ES-I3 (cell line): Measurements from ENCODE around the gene HIF1AN.

ENCODE experiments used
- H3K36me3 ChIP-seq: 2 replicates; pipeline ENCODE4 v1.6.1; 2013; ENCODE audit warnings: mild to moderate bottlenecking, low read length, control low read depth, moderate library complexity; ENCODE audit not compliant: insufficient read depth
- H3K4me1 ChIP-seq: 2 replicates; pipeline ENCODE4 v1.6.1; 2013; ENCODE audit warnings: mild to moderate bottlenecking, control low read depth, low read length; ENCODE audit not compliant: insufficient read depth
- H3K9ac ChIP-seq: 2 replicates; pipeline ENCODE4 v1.6.1; 2013; ENCODE audit warnings: low read depth, mild to moderate bottlenecking, low read length, moderate library complexity
- H3K9me3 ChIP-seq: 2 replicates; pipeline ENCODE4 v1.6.1; 2013; ENCODE audit warnings: mild to moderate bottlenecking, low read length, moderate library complexity; ENCODE audit not compliant: control insufficient read depth, insufficient read depth

HIF1AN gene

DNA sequence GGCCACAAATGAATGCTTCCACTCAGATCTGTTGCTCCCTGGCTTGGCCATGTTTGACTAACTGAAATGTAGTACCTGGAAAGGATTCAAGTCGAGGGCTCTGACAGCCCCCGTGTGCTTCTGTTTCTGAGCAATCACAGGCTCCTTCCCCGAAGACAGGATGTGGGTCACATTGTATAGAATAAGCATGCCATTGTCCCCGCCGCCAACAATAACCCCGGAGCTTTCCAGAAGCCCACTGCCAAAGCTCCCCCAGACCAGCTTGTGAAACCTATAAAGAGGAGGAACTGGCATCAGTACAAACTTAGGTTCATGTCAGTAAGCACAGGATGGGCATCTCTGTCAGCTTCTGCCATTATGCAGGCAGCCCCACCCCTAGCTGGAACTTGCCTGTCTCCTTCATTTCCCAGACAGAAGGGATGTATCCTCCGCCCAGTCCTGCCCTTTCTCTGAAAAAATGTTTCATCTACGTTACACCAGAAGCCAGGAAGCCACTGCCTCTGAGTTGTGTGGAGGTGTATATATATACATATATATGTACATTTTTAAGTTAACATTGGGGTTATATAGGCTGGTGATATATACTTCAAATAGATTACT, 26.4 kb upstream of the HIF1AN start:
- Histone ChIP-seq H3K9ac (no peak overlapping the region), H3K9me3 (no peaks in the 10 kb centered on the region), H3K36me3 (no peaks in the 10 kb centered on the region), H3K4me1 (no peaks in the 10 kb centered on the region)

DNA sequence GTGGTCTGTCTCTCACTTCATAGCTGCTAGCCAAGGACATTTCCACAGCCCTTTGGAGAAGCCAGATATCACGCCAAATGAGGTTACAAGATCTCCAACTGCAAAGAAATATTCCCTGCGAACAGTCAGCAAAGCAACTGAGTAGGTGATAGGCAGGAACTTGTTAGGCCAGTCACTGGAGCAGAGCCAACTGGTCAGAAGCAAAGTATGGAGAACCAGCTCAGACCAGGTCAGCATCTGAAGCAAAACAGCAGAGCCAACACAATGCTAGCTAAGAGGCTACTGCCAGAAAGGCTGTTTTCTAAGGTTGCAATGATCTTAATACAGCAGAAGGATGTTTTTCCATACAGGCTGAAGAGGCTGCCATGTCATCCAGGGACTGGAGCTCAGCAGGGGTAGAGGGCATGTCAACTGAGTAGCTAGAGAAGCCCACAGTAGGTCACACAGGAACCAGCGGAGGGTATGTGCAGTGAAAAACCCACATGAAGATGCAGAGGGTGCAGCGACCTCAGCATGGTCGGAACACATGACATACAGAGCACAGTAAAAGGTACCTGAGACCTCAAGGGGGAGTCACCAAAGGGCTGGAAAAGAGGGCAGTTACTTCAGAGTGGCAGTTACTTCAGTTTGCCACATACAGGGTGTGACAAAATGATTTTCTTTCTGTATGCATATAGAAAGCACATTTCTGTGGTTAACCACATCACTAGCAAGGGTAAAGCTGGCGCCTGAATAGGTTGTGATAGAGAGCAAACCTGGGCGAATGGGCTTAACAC, 25.0 kb upstream of the HIF1AN start:
- Histone ChIP-seq H3K9ac (no peak overlapping the region), H3K9me3 (no peaks in the 10 kb centered on the region), H3K36me3 (no peaks in the 10 kb centered on the region), H3K4me1 (no peaks in the 10 kb centered on the region)

DNA sequence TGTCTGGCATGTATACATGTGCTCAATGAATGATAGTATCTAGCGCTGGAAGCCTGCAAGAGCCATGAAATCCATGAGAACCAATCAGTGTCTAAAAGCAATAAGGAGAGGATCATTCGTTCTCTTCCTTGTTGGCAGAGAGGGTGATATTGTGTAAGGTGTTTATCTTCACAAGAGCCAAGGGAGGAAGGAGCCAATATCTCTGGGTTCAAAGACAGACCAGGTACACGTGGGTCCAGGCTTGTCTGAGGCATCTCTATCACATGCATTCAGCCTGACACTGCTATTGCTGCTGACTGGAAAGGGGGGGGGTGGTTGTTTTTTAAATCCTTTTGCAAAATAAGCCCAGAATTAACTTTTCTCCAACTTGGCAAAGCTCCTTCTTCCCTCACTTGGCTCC, 20.1 kb upstream of the HIF1AN start:
- Histone ChIP-seq H3K9ac (no peak overlapping the region), H3K9me3 (no peaks in the 10 kb centered on the region), H3K36me3 (no peaks in the 10 kb centered on the region), H3K4me1 (no peaks in the 10 kb centered on the region)

- Histone ChIP-seq H3K9me3 (no peaks in the 10 kb centered on the region), H3K4me1 (no peaks in the 10 kb centered on the region), H3K9ac (no peak overlapping the region), H3K36me3 (no peaks in the 10 kb centered on the region)
Measured at GRCh38 chr10:100516847-100517246, 18.9 kb upstream of the HIF1AN start.

GRCh38 chr10:100518761-100519241, 16.9 kb upstream of the HIF1AN start:
- no peaks in the 10 kb centered on the region for H3K9me3 ChIP-seq
- H3K4me1 ChIP-seq: no peaks in the 10 kb centered on the region
- no peaks in the 10 kb centered on the region for H3K36me3 ChIP-seq
- H3K9ac ChIP-seq: peak overlapping the region; percentile 58; the same call in 1 of the 2 replicates

- no peaks in the 10 kb centered on the region for H3K4me1 ChIP-seq
- H3K9me3 ChIP-seq: no peaks in the 10 kb centered on the region
- peak within 1 kb of the TSS; percentile 58 for H3K9ac ChIP-seq
- H3K36me3 ChIP-seq: no peaks in the 10 kb centered on the region
Measured at GRCh38 chr10:100519311-100520051, 16.3 kb upstream of the HIF1AN start, which contains the start of gene SEC31B. Gene SEC31B, minus strand, starts transcription at chr10:100519861. Its CDS starts 2,909 bp downstream, at chr10:100516952.

DNA sequence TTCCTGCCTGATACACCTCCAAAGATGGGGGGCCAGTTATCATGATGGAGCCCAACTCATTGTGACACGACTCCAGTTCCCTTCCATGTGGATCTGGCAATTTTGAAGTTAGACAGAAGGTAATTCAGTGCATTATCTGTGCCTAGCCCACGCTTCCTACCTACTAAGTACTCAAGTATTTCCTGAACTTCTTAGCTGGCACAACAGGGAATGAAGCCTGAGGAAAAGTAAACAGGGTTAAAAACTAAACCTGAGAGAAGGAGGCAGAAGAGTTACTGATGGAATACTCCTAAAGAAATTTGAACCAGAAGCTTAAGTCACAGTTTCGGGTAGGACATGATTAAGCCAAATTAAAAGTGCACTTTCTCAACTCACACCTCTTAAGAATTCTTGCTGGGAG, 14.9 kb upstream of the HIF1AN start:
- H3K9me3 ChIP-seq: no peaks in the 10 kb centered on the region
- H3K9ac ChIP-seq: no peak overlapping the region
- no peaks in the 10 kb centered on the region for H3K4me1 ChIP-seq
- H3K36me3 ChIP-seq: no peaks in the 10 kb centered on the region

DNA sequence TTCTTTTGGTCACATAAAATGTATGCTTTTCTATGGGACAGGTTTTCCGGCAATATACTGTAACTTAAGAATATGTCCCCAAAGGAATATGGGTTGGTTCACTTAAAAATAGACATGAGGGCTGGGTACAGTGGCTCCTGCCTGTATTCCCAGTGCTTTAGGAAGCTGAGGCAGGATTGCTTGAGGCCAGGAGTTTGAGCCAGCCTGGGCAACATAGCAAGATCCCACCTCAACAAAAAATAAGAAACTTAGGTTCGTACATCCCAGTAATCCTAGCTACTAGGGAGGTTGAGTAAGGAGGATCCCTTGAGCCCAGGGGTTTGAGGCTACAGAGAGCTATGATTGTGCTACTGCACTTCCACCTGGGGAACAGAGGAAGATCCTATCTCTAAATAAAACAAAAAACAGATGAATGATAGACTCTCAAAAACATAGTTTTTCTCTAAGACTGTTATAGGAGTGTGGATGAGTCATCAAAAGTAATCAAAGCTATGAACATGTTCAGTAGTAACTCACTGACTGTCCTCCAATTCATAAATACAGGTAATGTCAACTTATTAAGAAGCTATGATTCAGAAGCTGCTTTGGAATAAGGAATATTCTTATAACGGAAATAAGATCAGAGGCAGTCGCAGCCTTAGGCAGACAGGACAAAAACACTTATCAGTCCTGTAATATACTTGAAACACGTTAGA, 13.5 kb upstream of the HIF1AN start:
- peaks cover 10% of the 10 kb centered on the region for H3K36me3 ChIP-seq
- H3K4me1 ChIP-seq: no peaks in the 10 kb centered on the region
- no peak overlapping the region for H3K9ac ChIP-seq
- no peaks in the 10 kb centered on the region for H3K9me3 ChIP-seq

GRCh38 chr10:100522945-100523344, 12.8 kb upstream of the HIF1AN start:
- no peak overlapping the region for H3K9ac ChIP-seq
- peaks cover 10% of the 10 kb centered on the region for H3K36me3 ChIP-seq

DNA sequence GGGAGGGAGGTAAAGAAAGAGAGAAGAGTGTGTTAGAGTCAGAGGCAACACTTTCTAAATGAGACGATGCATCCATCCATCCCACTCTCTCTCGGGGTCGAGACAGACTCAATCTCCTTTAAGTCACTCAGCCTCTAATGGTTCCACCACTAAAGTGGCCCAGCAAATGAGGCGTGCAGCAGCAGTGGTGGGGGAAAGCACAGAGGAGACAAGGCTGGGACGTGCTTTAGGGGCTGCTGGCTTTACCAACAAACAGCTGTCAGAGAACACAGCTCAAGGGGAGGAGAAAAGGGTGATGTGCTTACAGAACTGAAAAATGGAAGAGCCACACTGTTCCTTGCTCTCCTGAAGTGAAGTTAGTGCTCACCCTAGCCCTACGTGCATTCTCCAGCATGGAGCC, 11.5 kb upstream of the HIF1AN start:
- Histone ChIP-seq H3K36me3 (peaks cover 10% of the 10 kb centered on the region), H3K9ac (no peak overlapping the region), H3K9me3 (no peaks in the 10 kb centered on the region), H3K4me1 (no peaks in the 10 kb centered on the region; the same call in 1 of the 2 replicates)

More at GRCh38 chr10:100522945-100523344, 12.8 kb upstream of the HIF1AN start:
- H3K9me3 ChIP-seq: no peaks in the 10 kb centered on the region
- no peaks in the 10 kb centered on the region for H3K4me1 ChIP-seq

GRCh38 chr10:100524638-100525037, 11.1 kb upstream of the HIF1AN start:
- Histone ChIP-seq H3K9me3 (no peaks in the 10 kb centered on the region), H3K36me3 (peaks cover 10% of the 10 kb centered on the region), H3K9ac (no peak overlapping the region), H3K4me1 (no peaks in the 10 kb centered on the region; the same call in 1 of the 2 replicates)

GRCh38 chr10:100528123-100528886, 7.4 kb upstream of the HIF1AN start:
- H3K9me3 ChIP-seq: no peaks in the 10 kb centered on the region
- peaks cover 6% of the 10 kb centered on the region; the same call in 1 of the 2 replicates for H3K4me1 ChIP-seq
- H3K9ac ChIP-seq: peak overlapping the region; percentile 79; the same call in 1 of the 2 replicates
- H3K36me3 ChIP-seq: peaks cover 10% of the 10 kb centered on the region

GRCh38 chr10:100528921-100529474, 6.7 kb upstream of the HIF1AN start:
- H3K36me3 ChIP-seq: peaks cover 10% of the 10 kb centered on the region
- H3K9me3 ChIP-seq: no peaks in the 10 kb centered on the region
- H3K9ac ChIP-seq: peak overlapping the region; percentile 79
- peaks cover 6% of the 10 kb centered on the region; the same call in 1 of the 2 replicates for H3K4me1 ChIP-seq
